NCI-H2196 (cell line): ENCODE results near the gene CAMK1D.

ENCODE experiments used
- DNase-seq: peaks from one replicate; lab custom pipeline; 2025; ENCODE audit not compliant: unreplicated experiment; lab: John Stamatoyannopoulos, UW

Gene CAMK1D

GRCh38 chr10:12780634-12781601, 431.6 kb downstream of the CAMK1D start:
- no peak for DNase-seq

GRCh38 chr10:12781976-12782375, 432.6 kb downstream of the CAMK1D start:
- no peak for DNase-seq

- peak; percentile 17 for DNase-seq
Measured at GRCh38 chr10:12782537-12782936, 433.2 kb downstream of the CAMK1D start.

GRCh38 chr10:12783293-12783692, 433.9 kb downstream of the CAMK1D start:
- no peak for DNase-seq

GRCh38 chr10:12784646-12785045, 435.3 kb downstream of the CAMK1D start:
- no peak for DNase-seq

DNA sequence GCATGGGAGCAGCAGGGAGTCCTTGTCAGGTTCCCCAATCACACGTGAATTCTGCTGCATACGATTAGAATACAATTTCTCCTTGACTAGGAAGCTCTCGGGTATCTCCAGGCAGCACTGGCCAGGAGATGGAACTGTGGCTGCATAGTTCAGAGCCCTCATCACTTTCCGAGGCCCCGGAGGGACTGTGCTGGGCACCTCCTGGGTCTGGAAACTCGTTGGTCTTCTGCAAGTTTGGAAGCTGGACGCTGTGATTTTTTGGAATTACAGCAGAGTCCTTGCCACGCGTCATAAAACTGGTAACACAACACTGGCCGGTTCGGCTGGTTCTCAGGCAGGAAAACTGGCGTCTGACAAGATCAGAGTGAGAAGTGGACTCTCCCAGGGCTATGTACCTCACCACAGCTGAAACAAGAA, 436.1 kb downstream of the CAMK1D start:
- no peak for DNase-seq

DNA sequence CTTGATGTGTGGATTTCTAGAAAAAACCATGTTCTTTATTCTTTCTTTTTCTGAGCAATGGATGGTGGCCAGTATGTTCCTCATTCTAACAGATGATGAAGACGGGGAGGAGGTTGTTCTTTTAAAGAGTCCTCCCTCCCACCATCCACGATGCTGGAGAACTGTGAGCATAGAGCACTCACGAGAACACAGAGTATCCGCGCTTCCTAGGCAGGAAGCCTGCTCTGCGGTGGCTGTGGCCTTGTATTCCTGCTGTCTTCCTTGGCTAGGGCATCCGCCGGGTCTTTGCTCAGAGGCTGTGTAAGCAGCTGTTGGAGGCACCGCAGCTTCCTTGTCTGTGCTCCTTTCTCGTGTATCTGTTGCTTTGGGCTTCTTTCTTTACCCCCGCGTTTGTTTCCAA, 437.9 kb downstream of the CAMK1D start:
- no peak for DNase-seq

- no peak for DNase-seq
Measured at GRCh38 chr10:12788277-12788676, 438.9 kb downstream of the CAMK1D start.

DNA sequence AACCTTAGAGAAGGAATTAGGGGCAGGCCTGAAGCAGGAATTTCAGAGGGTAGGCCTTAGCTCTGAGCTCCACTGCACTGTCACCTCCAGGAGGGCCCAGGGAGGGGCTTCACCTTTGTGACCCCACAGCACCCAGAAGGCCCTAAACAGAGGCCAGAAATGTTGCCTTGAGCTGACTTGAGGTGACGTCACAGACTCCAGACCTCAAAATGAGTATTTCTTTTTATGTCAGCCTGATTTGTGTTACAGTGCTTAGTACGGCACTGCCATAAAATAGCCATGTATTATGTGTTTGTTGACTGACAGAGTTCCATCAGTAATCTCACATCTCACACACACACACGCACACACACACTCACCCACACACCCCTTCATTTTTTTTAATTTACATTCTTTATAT, 440.9 kb downstream of the CAMK1D start:
- no peak for DNase-seq

GRCh38 chr10:12791728-12792127, 442.4 kb downstream of the CAMK1D start:
- no peak for DNase-seq

- DNase-seq = no peak
Measured at GRCh38 chr10:12792889-12793556, 443.7 kb downstream of the CAMK1D start.

DNA sequence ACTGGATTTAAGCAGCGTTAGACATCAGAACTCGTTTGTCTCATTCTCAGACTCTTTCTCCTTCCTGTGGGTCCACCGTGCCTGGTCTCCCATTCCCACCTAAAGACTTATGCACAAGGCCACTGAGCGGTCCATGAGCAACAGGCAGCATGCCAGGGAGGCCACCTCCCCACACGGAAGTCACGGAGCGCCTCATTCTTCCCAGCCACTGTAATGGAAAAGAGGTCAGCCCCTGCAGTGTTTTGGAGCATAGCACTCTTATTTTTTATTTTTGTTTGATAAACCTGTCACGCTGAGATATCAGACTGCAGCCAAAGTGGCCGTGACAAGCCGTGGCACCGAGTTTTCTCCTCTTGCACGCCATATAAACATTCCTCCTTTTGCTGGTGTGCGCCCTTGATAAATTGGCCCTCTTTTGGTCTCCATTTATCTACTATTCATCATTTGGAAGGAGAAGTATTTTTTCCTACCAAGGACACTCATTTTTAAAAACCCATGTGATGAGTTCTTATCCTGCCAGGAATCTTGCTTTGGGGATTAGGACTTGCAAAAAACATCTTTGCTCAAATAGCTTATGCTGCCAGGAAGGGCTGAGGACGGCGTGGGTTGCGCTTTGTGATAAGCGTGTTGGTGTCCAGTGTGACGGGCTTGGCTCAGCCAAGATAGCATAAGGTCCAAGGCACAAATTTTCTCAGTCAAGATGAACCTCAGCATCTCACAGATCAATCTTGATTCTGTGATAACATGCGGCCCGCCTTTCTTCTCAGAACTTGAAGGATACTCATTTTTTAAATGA, 446.2 kb downstream of the CAMK1D start:
- no peak for DNase-seq

- no peak for DNase-seq
Measured at GRCh38 chr10:12796401-12797160, 447.2 kb downstream of the CAMK1D start.

- no peak for DNase-seq
Measured at GRCh38 chr10:12797471-12798262, 448.3 kb downstream of the CAMK1D start.

- DNase-seq = no peak
Measured at GRCh38 chr10:12799144-12799543, 449.8 kb downstream of the CAMK1D start.

DNA sequence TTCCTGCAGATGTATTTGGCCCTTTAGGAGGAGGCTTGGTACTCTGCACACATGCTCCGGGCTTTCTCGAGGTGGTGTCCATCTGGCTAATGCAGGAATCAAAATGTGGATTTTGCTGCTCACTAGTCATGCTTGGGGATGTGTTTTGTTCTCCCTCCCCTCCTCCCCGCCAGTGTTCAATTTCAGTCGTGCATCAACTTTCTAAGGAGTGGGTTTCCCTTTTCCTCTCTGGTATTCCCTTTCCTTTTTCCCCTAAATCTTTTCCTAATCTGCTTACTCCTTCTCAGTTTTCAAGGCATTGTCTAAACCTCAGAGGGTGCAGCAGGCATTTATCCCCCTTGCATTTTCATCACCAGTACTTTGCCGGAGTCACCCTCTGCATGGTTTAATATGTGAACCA, 450.4 kb downstream of the CAMK1D start:
- no peak for DNase-seq

DNA sequence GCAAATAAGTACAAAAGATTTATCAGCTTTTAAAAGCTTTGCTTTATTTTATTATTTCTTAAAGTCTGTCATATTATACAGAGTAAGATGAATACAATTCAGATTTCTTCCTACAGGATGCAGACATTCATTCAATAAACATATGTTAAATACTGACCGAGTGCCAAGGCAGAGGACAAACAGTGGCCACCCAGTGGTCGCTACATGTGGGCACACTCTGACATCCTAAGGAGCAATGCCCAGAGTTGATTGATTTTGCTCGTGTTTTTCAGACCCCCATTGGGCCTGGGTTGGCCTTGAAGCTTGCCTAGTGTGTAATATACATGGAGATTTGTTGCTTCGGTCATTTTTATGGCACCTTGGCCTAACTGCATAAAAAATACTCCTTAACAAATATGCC, 451.0 kb downstream of the CAMK1D start:
- DNase-seq = no peak

DNA sequence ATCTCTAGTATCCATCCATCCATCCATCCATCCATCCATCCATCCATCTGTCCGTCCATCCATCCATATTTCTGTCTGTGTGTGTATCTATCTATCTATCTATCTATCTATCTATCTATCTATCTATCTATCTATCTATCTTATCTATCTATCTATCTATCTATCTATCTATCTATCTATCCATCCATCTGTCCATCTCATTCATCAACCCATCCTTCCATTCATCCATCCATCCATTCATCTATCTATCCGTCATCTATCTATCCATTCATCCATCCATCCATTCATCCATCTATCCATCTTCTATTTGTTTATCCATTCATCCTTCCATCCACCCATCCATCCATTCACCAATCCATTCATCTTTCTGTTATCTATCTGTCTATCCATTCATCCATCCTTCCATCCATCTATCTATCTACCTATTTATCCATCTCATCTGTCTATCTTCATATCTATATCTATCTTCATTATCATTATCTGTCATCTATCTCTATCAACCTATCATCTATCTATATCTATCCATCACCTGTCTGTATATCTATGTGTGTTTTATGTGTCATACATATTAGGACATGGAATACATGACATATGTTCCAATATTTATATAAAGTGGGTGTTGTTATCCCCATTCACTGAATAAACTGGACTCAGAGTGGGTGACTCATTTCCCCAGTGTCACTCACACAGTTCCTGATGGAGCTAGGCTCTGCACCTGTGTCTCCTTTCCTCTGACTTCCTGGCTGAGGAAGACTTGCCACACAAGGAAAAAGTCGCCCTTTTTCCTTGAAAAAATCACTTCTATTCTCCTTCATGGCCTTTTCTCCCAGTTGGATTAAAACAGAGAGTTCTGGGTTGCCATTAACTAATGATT, 452.1 kb downstream of the CAMK1D start:
- DNase-seq = no peak

DNA sequence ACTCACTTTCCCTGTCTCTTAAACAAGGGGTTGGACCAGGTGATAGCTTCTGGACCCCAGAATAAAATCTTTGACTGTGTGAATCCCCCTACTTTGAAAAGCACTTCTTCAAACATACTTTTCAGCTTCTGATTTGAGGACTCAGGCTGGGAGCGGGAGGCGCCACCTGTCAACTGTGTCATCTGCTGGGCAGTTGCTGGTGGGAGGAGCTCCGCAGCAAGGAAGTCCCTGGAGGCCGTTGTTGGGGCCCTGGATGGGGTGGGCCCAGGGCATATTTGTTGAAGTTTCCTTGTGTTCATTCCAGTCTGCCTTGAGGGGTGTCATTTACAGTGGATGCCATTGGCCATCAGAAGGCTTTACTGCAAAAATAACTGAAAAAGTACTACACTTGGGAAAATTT, 454.4 kb downstream of the CAMK1D start:
- DNase-seq = no peak
